SK-N-SH (cell line): ENCODE results near the gene HTR6. TPM values are rescaled to one million over a fixed set of nuclear protein-coding genes. Genes with fewer than 3 reads are reported as not detected.
"Not testable (repeated sequence)": the region's sequence is repeated elsewhere in the genome, so short reads cannot be mapped to it uniquely, and the experiment has no call there.

Experiments
- CTCF ChIA-PET: fragments of 300-600, 350-600 bp; formaldehyde crosslinking; extraction: SDS; loops from one replicate; lab custom pipeline; 2021; lab: Yijun Ruan, JAX
- POLR2A ChIA-PET: fragments of 350-600 bp; sonication (Branson Sonifier 250); formaldehyde crosslinking; extraction: SDS; loops from one replicate; lab custom pipeline; 2020; ENCODE audit warnings: antibody characterized with exemption, inconsistent platforms; lab: Yijun Ruan, JAX
- DNase-seq: peaks from one replicate; pipeline ENCODE4 v3.0.0; 2012
- H2AFZ ChIP-seq: fragments of 200-600 bp; sonication (generic); 2 replicates; pipeline ENCODE4 v1.8.1; 2016; ENCODE audit warnings: antibody characterized with exemption, mild to moderate bottlenecking, low read depth
- H3F3A ChIP-seq: fragments of 200-600 bp; sonication (generic); replicated peaks from 2 replicates; pipeline ENCODE3; 2016; ENCODE audit warnings: antibody characterized with exemption, mild to moderate bottlenecking; ENCODE audit not compliant: insufficient read depth
- H3K27ac ChIP-seq, 2 experiments: fragments of 200-500 bp in 1 of 2; fragments of 200-600 bp in 1 of 2; sonication (Bioruptor generic) in 1 of 2; sonication (generic), shearing (Covaris generic) in 1 of 2; 2 replicates each; pipeline versions ENCODE4 v1.5.1 to v1.6.1; 2014 to 2016; ENCODE audit warnings: low read depth in 2 of 2, inconsistent platforms in 1 of 2, low read length in 1 of 2, mild to moderate bottlenecking in 1 of 2, mixed read lengths in 1 of 2
- H3K27me3 ChIP-seq: fragments of 200-600 bp; sonication (generic), shearing (Covaris generic); 2 replicates; pipeline ENCODE4 v1.6.1; 2016; ENCODE audit warnings: mixed run types; ENCODE audit not compliant: insufficient read depth
- H3K36me3 ChIP-seq, 2 experiments: fragments of 200-500 bp in 1 of 2; fragments of 200-600 bp in 1 of 2; sonication (Bioruptor generic) in 1 of 2; sonication (generic) in 1 of 2; replicated peaks in 1 of 2; 2 replicates each; pipeline versions ENCODE3 to v1.5.1; 2014 to 2016; ENCODE audit warnings: low read length in 1 of 2, mild to moderate bottlenecking in 1 of 2; ENCODE audit not compliant: insufficient read depth in 2 of 2, control insufficient read depth in 1 of 2
- H3K4me1 ChIP-seq, 2 experiments: fragments of 200-500 bp in 1 of 2; fragments of 200-600 bp in 1 of 2; sonication (Bioruptor generic) in 1 of 2; sonication (generic), shearing (Covaris generic) in 1 of 2; 2 replicates each; pipeline versions ENCODE4 v1.5.1 to v1.6.1; 2014 to 2016; ENCODE audit warnings: low read depth in 1 of 2, low read length in 1 of 2, mixed run types in 1 of 2; ENCODE audit not compliant: insufficient read depth in 2 of 2, control insufficient read depth in 1 of 2
- H3K4me2 ChIP-seq: fragments of 200-600 bp; sonication (generic), shearing (Covaris generic); 2 replicates; pipeline ENCODE4 v1.6.1; 2017; ENCODE audit warnings: mixed run types
- H3K4me3 ChIP-seq, 2 experiments: fragments of 200-500 bp in 1 of 2; fragments of 200-600 bp in 1 of 2; sonication (Bioruptor generic) in 1 of 2; sonication (generic), shearing (Covaris generic) in 1 of 2; 2 replicates each; pipeline versions ENCODE4 v1.5.1 to v1.8.1; 2014 to 2016; ENCODE audit warnings: low read depth in 2 of 2, inconsistent platforms in 1 of 2, low read length in 1 of 2, mild to moderate bottlenecking in 1 of 2, mixed read lengths in 1 of 2, moderate library complexity in 1 of 2
- H3K79me2 ChIP-seq: fragments of 200-600 bp; sonication (generic); 2 replicates; pipeline ENCODE4 v1.8.1; 2017; ENCODE audit warnings: mild to moderate bottlenecking; ENCODE audit not compliant: insufficient read depth
- H3K9ac ChIP-seq: fragments of 200-600 bp; sonication (generic); 2 replicates; pipeline ENCODE4 v1.6.1; 2017; ENCODE audit warnings: mixed run types
- H3K9me2 ChIP-seq: fragments of 200-600 bp; sonication (generic); 2 replicates; pipeline ENCODE4 v1.6.1; 2017; ENCODE audit warnings: mixed run types
- H3K9me3 ChIP-seq: fragments of 200-600 bp; sonication (generic); 2 replicates; pipeline ENCODE4 v1.6.1; 2017; ENCODE audit warnings: mixed run types, mild to moderate bottlenecking, moderate library complexity
- H4K20me1 ChIP-seq: fragments of 200-600 bp; sonication (generic); 2 replicates; pipeline ENCODE4 v1.6.1; 2017; ENCODE audit warnings: mild to moderate bottlenecking, mixed run types; ENCODE audit not compliant: insufficient read depth
- EZH2phosphoT487 ChIP-seq: fragments of 200-600 bp; sonication (generic); IDR thresholded peaks from 2 replicates; pipeline ENCODE4 v1.6.1; 2017; ENCODE audit warnings: low read depth, mixed run types, mild to moderate bottlenecking, antibody characterized with exemption, moderate library complexity, borderline replicate concordance
- FOSL2 ChIP-seq: IDR thresholded peaks from 2 replicates; pipeline ENCODE4 v1.4.0; 2012; ENCODE audit warnings: low read depth, mild to moderate bottlenecking, moderate library complexity, borderline replicate concordance
- FOXJ3 ChIP-seq: sonication (generic); formaldehyde crosslinking; IDR thresholded peaks from 2 replicates; pipeline ENCODE4 v1.5.1; 2020; ENCODE audit warnings: mild to moderate bottlenecking, missing genetic modification reagents
- FOXM1 ChIP-seq: IDR thresholded peaks from 2 replicates; pipeline ENCODE4 v1.4.0; 2012; ENCODE audit warnings: low read depth, mild to moderate bottlenecking
- GABPA ChIP-seq: IDR thresholded peaks from 2 replicates; pipeline ENCODE4 v1.4.0; 2012; ENCODE audit warnings: low read depth, mild to moderate bottlenecking
- GATA2 ChIP-seq: sonication (generic); formaldehyde crosslinking; IDR thresholded peaks from 2 replicates; pipeline ENCODE4 v1.5.0; 2020; ENCODE audit warnings: mild to moderate bottlenecking, missing genetic modification reagents
- RAD21 ChIP-seq: IDR thresholded peaks from 2 replicates; pipeline ENCODE4 v1.6.1; 2012; ENCODE audit warnings: mild to moderate bottlenecking, low read length
- RFX5 ChIP-seq: IDR thresholded peaks from 2 replicates; pipeline ENCODE4 v1.6.1; 2012; ENCODE audit warnings: mild to moderate bottlenecking, improper control_type of control experiment, low read length
- SIN3A ChIP-seq: IDR thresholded peaks from 2 replicates; pipeline ENCODE4 v1.6.1; 2012; ENCODE audit warnings: low read depth, mild to moderate bottlenecking, low read length, moderate library complexity, borderline replicate concordance
- TAF1 ChIP-seq: IDR thresholded peaks from 2 replicates; pipeline ENCODE4 v1.6.1; 2012; ENCODE audit warnings: low read depth, mild to moderate bottlenecking, low read length, moderate library complexity, borderline replicate concordance
- TEAD4 ChIP-seq: IDR thresholded peaks from 2 replicates; pipeline ENCODE4 v1.4.0; 2012; ENCODE audit warnings: mild to moderate bottlenecking, borderline replicate concordance; ENCODE audit not compliant: insufficient read depth
- YY1 ChIP-seq: IDR thresholded peaks from 2 replicates; pipeline ENCODE4 v1.4.0; 2012; ENCODE audit warnings: low read depth, mild to moderate bottlenecking
- whole genome bisulfite sequencing: methylation state at CpG from one replicate; pipeline ENCODE4 v1.1.6; 2017; ENCODE audit warnings: low lambda C conversion rate; 5-methylcytosine and 5-hydroxymethylcytosine counted together
- polyA plus RNA-seq, 3 experiments: library from polyadenylated mRNA; depleted of rRNA; stranded (reverse); fragments of >200 nt; gene quantifications; 2 replicates each; pipeline ENCODE4 v1.2.3, GENCODE V29; 2012
- TF ChIP-seq, protein P1 (sequence below): fragments of 150-350 bp; IDR thresholded peaks from 2 replicates; pipeline ENCODE4 v1.6.1; 2017; ENCODE audit warnings: antibody characterized with exemption, low read length, low read depth, borderline replicate concordance
- TF ChIP-seq, protein P2 (sequence below): IDR thresholded peaks from 2 replicates; pipeline ENCODE4 v1.4.0; 2012; ENCODE audit warnings: low read depth
- TF ChIP-seq, protein P3 (sequence below): IDR thresholded peaks from 2 replicates; pipeline ENCODE4 v1.4.0; 2012; ENCODE audit warnings: low read depth, borderline replicate concordance

HTR6 gene
- polyA plus RNA-seq, 1 of the 3 experiments (the other 2 are of a cell fraction), result 0.05 TPM

DNA sequence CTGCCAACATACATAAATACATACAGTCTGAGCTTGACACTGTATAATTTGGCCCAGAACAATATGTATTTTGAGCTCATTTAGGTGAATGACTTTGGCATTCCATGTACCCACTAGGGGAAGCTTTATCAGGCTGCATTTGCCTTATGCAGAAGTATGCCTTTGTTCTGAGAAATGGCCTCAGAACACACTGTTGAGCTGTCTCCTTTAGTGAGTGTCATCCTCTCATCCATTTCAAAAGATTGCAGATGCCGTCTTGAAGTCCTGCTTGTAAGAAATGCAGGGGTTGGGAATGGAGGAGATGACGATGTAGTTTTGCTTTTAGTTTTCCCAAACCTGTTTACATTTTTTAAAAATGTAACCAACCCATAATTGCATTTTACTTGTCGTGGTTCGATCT is 35.3 kb upstream of the HTR6 start:
- no peak overlapping the region for H3K4me2 ChIP-seq
- CTCF ChIA-PET, result interaction anchor here (1.5 kb wide), 1 partner anchor 287 kb away, joined by 3 read pairs; no protein-coding TSS in a partner anchor

DNA sequence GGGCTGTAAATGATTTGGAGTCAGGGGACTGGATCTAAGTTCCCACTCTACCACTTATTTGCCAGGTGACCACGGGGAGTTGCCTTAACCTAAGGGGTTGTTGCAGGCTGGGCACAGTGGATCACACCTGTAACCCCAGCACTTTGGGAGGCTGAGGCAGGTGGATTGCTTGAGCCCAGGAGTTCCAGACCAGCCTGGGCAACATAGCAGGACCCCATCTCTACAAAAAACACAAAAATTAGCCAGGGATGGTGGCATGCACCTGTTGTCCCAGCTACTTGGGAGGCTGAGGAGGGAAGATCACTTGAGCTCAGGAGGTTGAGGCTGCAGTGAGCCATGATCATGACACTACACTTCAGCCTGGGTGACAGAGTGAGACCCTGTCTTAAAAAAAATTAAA is 34.5 kb upstream of the HTR6 start:
- H3K79me2 ChIP-seq, H3K9ac ChIP-seq, H3K9me2 ChIP-seq, DNase-seq, H3K9me3 ChIP-seq, H2AFZ ChIP-seq, POLR2A ChIA-PET, H3K4me2 ChIP-seq, H3K27ac ChIP-seq, H4K20me1 ChIP-seq, H3F3A ChIP-seq, H3K4me3 ChIP-seq, H3K27me3 ChIP-seq: not testable (repeated sequence)
- Histone ChIP-seq H3K36me3 (peaks cover 16 to 38% of the 10 kb centered on the region in 2 experiments), H3K4me1 (peaks cover 0 to 14% of the 10 kb centered on the region in 2 experiments; a peak in 1 of 4 replicates)
- 83% methylated on average over 1 of the region's 1 CpG for WGBS
- CTCF ChIA-PET, result interaction anchor here (1.0 to 1.5 kb wide), 3 partner anchors 24 to 288 kb away, joined by 3 to 4 read pairs (median 3); no protein-coding TSS in a partner anchor

More for the DNA sequence above, 35.3 kb upstream of the HTR6 start:
- Histone ChIP-seq H3K79me2 (no peaks in the 10 kb centered on the region; the same call in 1 of the 2 replicates), H2AFZ (no peak overlapping the region), H3K9me3 (no peaks in the 10 kb centered on the region), H3K27me3 (no peaks in the 10 kb centered on the region), H3K27ac (no peak overlapping the region), H3F3A (peaks cover 3% of the 10 kb centered on the region), H3K36me3 (peaks cover 24 to 45% of the 10 kb centered on the region in 2 experiments), H3K4me3 (no peak overlapping the region), H4K20me1 (no peaks in the 10 kb centered on the region), H3K9ac (no peak overlapping the region), H3K9me2 (no peaks in the 10 kb centered on the region), H3K4me1 (peaks cover 0 to 15% of the 10 kb centered on the region in 2 experiments; a peak in 1 of 4 replicates)
- TF ChIP-seq EZH2phosphoT487 (no peak), YY1 (no peak), FOXJ3 (CRISPR knock-in tag) (no peak), GATA2 (CRISPR knock-in tag) (no peak), FOSL2 (no peak), RAD21 (no peak), SIN3A (no peak), RFX5 (no peak), TEAD4 (no peak), FOXM1 (no peak), TAF1 (no peak), GABPA (no peak)
- TF ChIP-seq, protein P1, sequence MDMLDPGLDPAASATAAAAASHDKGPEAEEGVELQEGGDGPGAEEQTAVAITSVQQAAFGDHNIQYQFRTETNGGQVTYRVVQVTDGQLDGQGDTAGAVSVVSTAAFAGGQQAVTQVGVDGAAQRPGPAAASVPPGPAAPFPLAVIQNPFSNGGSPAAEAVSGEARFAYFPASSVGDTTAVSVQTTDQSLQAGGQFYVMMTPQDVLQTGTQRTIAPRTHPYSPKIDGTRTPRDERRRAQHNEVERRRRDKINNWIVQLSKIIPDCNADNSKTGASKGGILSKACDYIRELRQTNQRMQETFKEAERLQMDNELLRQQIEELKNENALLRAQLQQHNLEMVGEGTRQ, result no peak
- TF ChIP-seq, protein P2, sequence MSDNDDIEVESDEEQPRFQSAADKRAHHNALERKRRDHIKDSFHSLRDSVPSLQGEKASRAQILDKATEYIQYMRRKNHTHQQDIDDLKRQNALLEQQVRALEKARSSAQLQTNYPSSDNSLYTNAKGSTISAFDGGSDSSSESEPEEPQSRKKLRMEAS, result no peak
- TF ChIP-seq, protein P3, sequence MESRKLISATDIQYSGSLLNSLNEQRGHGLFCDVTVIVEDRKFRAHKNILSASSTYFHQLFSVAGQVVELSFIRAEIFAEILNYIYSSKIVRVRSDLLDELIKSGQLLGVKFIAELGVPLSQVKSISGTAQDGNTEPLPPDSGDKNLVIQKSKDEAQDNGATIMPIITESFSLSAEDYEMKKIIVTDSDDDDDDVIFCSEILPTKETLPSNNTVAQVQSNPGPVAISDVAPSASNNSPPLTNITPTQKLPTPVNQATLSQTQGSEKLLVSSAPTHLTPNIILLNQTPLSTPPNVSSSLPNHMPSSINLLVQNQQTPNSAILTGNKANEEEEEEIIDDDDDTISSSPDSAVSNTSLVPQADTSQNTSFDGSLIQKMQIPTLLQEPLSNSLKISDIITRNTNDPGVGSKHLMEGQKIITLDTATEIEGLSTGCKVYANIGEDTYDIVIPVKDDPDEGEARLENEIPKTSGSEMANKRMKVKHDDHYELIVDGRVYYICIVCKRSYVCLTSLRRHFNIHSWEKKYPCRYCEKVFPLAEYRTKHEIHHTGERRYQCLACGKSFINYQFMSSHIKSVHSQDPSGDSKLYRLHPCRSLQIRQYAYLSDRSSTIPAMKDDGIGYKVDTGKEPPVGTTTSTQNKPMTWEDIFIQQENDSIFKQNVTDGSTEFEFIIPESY, result no peak
- no peak for DNase-seq
- POLR2A ChIA-PET, result no interaction called here
- 92% methylated on average over 4 of the region's 4 CpGs for WGBS
